HL-60 (cell line): ENCODE data around the gene RICTOR.

Experiments
- DNase-seq, 2 experiments: peaks; one replicate each; pipeline ENCODE4 v3.0.0-alpha.2; 2010 to 2020; ENCODE audit warnings: low read depth in 1 of 2, low spot score in 1 of 2
- H3K27ac ChIP-seq: fragments of 250-450 bp; sonication (Bioruptor Pico); replicated peaks from 2 replicates; pipeline ENCODE4 v1.5.1; 2020; ENCODE audit warnings: mild to moderate bottlenecking, moderate library complexity
- H3K27me3 ChIP-seq: fragments of 250-450 bp; sonication (Bioruptor Pico); 2 replicates; pipeline ENCODE4 v1.5.1; 2021; ENCODE audit warnings: mild to moderate bottlenecking, moderate library complexity; ENCODE audit not compliant: insufficient read depth, poor library complexity, severe bottlenecking
- H3K4me3 ChIP-seq: replicated peaks from 2 replicates; pipeline ENCODE4 v1.5.1; 2011; ENCODE audit warnings: mild to moderate bottlenecking, control low read depth, low read length; ENCODE audit not compliant: insufficient read depth
- GABPA ChIP-seq: IDR thresholded peaks from 2 replicates; pipeline ENCODE4 v1.6.1; 2012; ENCODE audit warnings: low read depth
- POLR2AphosphoS5 ChIP-seq: IDR thresholded peaks from 2 replicates; pipeline ENCODE4 v1.6.1; 2012; ENCODE audit warnings: low read depth
- SPI1 ChIP-seq: IDR thresholded peaks from 2 replicates; pipeline ENCODE4 v1.6.1; 2012; ENCODE audit warnings: low read depth, mild to moderate bottlenecking, borderline replicate concordance
- TF ChIP-seq, protein P1 (sequence below): IDR thresholded peaks from one replicate; pipeline ENCODE4 v1.5.1; 2011; ENCODE audit warnings: low read length, control low read depth, inconsistent platforms; ENCODE audit not compliant: insufficient read depth
- TF ChIP-seq, protein P2 (sequence below): IDR thresholded peaks from 2 replicates; pipeline ENCODE4 v1.6.1; 2012; ENCODE audit warnings: low read depth; ENCODE audit not compliant: insufficient replicate concordance

The RICTOR gene

GRCh38 chr5:39024884-39025283 is 49.3 kb downstream of the RICTOR start:
- H3K27me3 ChIP-seq = no peaks in the 10 kb centered on the region
- DNase-seq = no peak
- no peak overlapping the region for H3K4me3 ChIP-seq
- TF ChIP-seq SPI1 (no peak), POLR2AphosphoS5 (no peak), GABPA (no peak)
- TF ChIP-seq, protein P1, sequence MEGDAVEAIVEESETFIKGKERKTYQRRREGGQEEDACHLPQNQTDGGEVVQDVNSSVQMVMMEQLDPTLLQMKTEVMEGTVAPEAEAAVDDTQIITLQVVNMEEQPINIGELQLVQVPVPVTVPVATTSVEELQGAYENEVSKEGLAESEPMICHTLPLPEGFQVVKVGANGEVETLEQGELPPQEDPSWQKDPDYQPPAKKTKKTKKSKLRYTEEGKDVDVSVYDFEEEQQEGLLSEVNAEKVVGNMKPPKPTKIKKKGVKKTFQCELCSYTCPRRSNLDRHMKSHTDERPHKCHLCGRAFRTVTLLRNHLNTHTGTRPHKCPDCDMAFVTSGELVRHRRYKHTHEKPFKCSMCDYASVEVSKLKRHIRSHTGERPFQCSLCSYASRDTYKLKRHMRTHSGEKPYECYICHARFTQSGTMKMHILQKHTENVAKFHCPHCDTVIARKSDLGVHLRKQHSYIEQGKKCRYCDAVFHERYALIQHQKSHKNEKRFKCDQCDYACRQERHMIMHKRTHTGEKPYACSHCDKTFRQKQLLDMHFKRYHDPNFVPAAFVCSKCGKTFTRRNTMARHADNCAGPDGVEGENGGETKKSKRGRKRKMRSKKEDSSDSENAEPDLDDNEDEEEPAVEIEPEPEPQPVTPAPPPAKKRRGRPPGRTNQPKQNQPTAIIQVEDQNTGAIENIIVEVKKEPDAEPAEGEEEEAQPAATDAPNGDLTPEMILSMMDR = no peak
- TF ChIP-seq, protein P2, sequence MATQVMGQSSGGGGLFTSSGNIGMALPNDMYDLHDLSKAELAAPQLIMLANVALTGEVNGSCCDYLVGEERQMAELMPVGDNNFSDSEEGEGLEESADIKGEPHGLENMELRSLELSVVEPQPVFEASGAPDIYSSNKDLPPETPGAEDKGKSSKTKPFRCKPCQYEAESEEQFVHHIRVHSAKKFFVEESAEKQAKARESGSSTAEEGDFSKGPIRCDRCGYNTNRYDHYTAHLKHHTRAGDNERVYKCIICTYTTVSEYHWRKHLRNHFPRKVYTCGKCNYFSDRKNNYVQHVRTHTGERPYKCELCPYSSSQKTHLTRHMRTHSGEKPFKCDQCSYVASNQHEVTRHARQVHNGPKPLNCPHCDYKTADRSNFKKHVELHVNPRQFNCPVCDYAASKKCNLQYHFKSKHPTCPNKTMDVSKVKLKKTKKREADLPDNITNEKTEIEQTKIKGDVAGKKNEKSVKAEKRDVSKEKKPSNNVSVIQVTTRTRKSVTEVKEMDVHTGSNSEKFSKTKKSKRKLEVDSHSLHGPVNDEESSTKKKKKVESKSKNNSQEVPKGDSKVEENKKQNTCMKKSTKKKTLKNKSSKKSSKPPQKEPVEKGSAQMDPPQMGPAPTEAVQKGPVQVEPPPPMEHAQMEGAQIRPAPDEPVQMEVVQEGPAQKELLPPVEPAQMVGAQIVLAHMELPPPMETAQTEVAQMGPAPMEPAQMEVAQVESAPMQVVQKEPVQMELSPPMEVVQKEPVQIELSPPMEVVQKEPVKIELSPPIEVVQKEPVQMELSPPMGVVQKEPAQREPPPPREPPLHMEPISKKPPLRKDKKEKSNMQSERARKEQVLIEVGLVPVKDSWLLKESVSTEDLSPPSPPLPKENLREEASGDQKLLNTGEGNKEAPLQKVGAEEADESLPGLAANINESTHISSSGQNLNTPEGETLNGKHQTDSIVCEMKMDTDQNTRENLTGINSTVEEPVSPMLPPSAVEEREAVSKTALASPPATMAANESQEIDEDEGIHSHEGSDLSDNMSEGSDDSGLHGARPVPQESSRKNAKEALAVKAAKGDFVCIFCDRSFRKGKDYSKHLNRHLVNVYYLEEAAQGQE = no peak
- no peak overlapping the region for H3K27ac ChIP-seq

- no peak for DNase-seq
- Histone ChIP-seq H3K4me3 (no peak overlapping the region), H3K27me3 (no peaks in the 10 kb centered on the region), H3K27ac (no peak overlapping the region)
- TF ChIP-seq SPI1 (no peak), POLR2AphosphoS5 (no peak), GABPA (no peak)
- TF ChIP-seq, protein P1 = no peak
- TF ChIP-seq, protein P2 = no peak
These were observed 50.2 kb downstream of the RICTOR start for GRCh38 chr5:39024005-39024404.

GRCh38 chr5:39023121-39023520 is 51.1 kb downstream of the RICTOR start:
- H3K4me3 ChIP-seq = no peak overlapping the region
- no peak overlapping the region for H3K27ac ChIP-seq
- TF ChIP-seq, protein P1 = no peak
- TF ChIP-seq SPI1 = no peak
- TF ChIP-seq, protein P2 = no peak
- TF ChIP-seq GABPA = no peak
- TF ChIP-seq POLR2AphosphoS5 = no peak
- H3K27me3 ChIP-seq = no peaks in the 10 kb centered on the region
- DNase-seq = no peak
